Measurements from ENCODE around the gene NAALAD2.
A peak's percentile ranks its signal among the peaks of the same experiment; 100 is the strongest.
"Not testable (repeated sequence)": the region's sequence is repeated elsewhere in the genome, so short reads cannot be mapped to it uniquely, and the experiment has no call there.

NAALAD2 gene

DNA sequence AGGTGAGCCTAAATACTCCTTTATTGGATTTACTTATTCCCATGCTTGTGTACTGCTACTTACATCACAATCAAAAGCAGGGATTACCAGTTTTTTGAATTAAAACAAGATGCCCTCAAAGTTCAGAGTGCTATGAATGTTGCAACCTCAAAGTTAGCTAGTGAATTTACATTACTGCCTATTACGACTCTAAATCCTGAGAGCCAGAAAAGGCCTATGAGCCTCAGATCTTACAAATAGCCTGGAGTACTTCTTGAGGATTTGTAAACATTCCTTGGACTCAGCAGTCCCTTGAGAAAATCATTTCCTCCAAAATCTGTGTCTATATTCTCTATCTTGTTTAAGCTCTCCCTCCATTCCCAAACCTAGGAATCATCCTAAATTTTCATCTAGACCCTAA is 62.9 kb downstream of the NAALAD2 start:
- DNase-seq: no peak

DNA sequence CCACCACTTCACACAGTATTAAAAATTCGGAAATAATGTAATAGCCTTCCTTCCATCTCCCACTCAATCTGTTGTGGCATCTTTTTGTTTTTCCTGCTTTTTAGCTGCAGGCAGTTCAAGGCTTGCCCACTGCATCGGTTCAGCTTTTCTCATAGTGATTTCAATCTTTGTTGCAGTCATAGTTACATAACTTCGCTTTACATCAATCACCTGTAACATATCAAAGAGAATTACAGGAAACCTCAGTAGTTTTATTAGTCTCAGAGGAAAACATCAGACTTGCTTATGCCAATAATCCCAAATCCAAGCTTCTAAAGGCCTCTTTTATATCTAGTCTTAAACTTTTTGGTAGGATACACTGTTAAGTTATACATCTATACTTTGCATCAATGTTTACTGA is 67.9 kb downstream of the NAALAD2 start:
- no peak for DNase-seq

DNA sequence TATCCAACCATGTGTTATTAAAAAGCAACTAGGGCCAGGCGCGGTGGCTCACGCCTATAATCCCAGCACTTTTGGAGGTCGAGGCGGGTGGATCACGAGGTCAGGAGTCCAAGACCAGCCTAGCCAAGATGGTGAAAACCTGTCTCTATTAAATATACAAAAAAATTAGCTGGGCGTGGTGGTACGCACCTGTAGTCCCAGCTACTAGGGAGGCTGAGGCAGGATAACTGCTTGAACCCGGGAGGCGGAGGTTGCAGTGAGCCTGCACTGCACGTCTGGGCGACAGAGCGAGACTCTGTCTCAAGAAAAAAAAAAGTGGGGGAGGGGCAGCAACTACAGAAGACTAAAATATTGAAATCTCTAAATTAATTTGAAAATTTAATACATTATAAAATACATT is 69.9 kb downstream of the NAALAD2 start:
- no peak for DNase-seq

DNA sequence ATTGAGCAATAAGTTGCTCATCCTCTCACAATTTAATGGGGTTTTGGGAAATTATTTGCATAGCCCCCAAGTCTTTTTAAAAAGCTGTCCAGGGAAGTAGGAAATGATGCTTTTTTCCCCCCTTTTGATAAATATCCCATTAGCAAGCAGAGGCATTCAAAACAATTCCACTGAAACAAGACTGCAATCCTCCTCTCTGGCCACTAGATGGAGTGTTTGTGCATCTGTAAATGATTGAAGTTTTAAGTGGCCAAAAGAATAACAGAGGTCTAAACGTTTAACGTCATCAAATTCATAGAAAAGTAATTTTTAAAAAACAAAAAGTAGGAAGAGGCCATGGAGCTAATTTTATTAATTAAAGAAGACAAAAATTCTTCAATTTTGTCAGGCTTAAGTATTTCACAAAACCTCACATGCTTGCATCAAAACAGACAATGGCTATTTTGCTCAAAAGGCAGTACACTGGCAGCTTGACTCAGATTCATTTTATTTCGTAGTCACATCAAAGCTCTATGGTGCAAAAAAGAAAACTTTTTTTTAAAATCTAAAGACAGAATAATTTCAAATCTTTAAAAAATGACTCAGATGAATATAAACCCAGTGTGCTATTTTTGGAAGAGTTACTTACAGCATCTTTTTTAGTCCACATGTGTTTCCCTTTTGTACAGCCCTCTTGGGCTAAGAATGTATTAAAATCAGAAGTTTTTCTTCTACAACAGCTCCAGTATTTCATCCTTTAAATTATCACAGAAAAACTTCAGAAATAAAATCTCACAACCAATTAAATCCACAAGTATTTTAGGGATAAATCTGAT is 70.6 kb downstream of the NAALAD2 start:
- DNase-seq: peak; percentile 21

DNA sequence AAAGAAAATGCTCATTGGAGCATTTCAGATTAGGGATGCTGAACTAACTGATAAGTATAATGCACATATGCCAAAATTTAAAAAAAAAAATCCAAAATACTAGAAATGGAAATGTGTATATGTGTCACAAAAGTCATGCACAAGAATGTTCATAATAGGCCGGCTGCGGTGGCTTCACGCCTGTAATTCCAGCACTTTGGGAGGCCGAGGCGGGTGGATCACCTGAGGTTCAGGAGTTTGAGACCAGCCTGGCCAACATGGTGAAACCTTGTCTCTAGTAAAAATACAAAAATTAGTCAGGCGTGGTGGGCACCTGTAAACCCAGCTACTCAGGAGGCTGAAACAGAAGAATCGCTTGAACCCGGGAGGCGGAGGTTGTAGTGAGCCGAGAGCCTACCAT is 73.5 kb downstream of the NAALAD2 start:
- DNase-seq: not testable (repeated sequence)

DNA sequence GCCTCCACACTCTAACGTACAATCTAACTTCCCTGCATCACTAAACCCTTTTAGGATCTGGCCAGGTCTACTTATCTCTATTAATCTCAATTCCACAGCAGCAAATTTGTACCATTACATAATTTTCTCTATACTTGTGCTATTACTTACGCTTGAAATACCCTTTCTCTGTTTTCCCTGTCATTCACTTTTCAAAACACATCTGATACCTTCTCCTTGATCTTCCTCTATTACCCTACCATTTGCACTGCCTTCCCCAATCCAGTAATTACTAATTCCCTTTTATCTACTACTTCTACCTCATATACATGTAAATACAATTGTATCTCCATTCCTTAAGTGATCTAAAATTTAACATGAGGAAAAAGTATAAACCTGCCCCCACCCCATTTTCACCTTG is 74.4 kb downstream of the NAALAD2 start:
- DNase-seq: no peak

DNA sequence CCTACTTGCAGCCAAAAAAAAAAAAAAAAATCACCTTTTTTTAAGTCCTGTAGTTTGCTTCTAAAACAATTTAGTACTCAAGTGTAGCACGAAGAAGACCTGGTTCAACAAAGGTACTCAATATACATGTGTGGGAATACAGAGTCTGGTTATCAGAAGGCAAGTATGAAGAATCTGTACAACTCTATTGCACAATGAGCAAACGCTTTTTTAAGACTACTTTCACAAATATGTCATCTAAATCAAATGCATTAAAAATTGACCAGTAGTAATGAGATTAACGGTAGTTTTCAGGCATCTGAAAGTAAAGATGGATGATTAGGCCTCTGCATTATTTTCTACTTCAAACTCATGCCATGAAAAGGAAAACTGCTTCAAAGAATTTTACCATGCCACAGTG is 78.9 kb downstream of the NAALAD2 start:
- no peak for DNase-seq

DNA sequence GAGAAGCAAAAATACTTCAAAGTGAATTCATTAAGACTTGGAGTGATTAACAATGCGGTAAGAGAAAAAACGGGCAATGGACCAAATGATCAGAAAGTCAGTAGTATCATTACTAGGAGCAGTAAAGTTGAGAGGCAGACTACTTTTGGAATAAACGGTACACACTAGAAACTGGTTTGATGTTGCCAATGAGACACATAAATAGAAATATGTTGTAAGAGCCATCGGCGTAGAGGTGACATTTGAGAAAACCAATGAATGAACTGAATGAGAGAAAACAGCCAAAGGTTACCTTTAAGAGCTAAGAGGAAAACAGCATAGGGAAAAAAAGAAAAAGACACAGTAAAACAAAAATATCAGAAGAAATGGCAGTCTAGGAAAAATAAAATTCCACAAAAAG is 82.1 kb downstream of the NAALAD2 start:
- no peak for DNase-seq

DNA sequence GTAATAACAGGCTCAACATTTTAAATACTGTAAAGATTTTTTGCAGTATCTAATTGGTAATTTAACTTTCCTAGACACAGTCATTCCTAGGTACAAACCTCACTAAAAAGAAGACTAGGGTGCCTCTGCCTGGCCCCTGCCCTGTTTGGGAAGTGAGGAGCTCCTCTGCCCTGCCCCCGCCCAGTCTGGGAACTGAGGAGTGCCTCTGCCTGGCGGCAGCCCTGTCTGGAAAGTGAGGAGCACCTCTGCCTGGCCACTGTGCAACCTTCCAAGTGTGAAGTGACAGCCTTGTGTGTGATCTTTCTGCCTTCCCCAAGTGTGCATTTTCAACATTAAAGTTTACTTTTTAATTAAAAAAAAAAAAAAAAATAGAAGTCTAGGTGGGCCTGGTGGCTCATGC is 84.1 kb downstream of the NAALAD2 start:
- no peak for DNase-seq

DNA sequence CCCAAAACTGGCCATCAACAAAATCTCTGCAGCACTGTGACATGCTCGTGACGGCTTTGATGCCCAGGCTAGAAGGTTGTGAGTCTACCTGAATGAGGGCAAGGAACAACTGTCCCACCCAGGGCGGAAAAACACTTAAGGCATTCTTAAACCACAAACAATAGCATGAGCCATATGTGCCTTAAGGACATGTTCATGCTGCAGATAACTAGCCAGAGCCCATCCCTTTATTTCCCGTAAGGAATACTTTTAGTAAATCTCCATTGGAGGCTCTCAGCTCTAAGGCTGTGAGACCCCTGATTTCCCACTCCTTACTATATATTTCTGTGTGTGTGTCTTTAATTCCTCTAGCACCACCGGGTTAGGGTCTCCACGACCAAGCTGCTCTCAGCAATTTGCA is 85.0 kb downstream of the NAALAD2 start:
- DNase-seq: no peak

DNA sequence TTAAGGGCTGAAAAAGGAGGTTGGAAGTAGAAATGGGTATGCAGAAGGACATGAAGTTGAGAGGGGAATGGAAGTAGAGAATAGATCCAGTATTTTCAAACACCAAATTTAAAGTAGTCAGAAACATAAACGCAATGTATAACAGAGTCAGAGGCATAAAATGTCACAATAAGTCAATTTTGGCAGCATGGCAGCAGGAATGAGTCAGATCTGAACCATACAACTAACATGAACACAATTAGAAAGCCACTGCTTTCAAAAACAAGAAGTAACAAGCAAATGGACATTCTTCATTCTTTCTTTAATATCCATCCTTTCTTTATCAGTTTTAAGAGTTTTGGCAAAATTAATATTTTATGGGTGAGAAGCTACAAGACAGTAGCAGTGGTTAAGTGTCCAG is 85.9 kb downstream of the NAALAD2 start:
- DNase-seq: no peak

DNA sequence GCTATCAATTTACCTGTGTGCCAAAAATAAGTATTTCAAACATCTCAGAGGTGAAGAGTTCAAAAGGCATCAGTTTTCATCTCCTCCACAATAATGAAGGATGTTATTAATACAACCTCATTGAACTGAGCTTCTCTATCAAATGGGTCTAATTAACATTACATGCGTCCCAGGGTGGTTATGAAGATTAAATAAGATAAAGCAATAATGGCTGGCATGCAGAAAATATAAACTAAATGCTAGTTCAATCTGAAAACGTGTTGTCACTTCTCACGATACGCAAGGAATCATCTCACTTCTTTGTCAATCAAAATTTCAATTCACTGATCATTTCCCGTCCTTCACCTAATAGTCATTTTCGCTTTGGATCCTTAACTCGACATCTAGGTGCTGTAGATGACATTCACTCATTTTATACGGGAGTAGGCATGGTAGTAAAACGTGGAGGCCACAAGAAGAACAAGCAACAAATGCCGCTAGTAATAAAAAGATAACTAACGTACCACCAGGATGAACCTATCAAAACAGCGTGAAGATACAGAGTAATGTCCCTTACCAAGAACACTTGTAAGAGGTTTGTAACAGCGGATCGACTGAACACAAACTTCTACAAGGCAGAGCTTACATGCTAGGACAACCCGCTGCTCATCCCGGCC is 87.5 kb downstream of the NAALAD2 start:
- no peak for DNase-seq

DNA sequence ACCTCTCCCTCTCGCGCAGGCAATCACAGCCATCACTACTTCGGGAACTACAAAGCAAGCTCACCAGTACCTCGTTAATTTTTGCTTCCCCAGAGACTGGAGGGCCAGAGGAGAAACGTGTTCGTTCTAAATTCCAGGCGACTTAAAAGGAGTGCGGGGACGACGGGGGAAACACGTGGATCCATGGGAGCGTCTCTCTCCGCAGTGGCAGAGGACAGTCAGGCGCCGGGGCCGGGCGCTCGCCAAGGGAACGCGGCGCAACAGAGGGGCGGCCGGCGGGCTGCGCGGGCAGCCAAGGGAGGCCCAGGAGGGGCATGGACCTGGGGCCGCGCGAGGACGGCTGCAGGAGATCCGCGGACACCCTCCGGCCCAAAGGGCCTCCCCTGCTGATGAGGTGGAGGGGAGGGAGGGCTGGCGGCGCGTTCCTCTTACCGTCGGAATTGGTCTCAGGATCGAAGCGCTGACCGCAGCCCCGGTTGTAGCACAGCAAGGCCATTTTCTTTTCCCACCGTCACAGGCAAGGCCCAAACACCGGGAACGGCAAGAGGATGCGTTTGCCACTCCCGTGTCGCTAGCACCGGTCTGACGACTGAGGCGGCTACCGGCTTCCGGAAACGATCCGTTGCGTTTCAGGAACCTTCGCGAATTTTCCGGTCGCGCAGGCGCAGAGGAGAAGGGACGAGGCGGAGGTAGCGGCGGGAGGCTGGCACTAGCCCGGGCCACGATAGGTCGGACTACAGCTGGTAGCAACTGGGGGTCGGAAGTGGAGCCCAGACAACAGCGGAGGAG is 88.2 kb downstream of the NAALAD2 start, which contains the start of gene CHORDC1:
CHORDC1 (minus strand) TSS at position 591 of the 789 bp plus-strand sequence; CDS start at position 496, 95 bp downstream.
- peak; percentile 18 for DNase-seq

DNA sequence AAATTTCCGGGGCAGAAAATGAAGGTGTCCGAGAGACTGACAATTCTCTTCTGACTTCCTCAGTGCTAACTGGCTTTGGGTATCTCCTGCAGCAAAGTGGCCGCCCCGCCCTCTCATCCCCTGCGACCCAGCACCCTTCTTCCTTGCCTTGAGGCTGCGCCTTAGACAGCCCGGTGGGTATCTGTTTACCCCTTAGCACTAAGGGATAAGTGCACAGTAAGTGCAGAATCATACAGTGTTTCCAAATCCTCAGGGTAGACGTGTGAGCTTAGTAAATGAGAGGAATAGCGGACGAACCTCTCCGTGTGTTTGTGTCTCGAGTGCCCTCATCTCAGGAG is 88.8 kb downstream of the NAALAD2 start:
- no peak for DNase-seq

DNA sequence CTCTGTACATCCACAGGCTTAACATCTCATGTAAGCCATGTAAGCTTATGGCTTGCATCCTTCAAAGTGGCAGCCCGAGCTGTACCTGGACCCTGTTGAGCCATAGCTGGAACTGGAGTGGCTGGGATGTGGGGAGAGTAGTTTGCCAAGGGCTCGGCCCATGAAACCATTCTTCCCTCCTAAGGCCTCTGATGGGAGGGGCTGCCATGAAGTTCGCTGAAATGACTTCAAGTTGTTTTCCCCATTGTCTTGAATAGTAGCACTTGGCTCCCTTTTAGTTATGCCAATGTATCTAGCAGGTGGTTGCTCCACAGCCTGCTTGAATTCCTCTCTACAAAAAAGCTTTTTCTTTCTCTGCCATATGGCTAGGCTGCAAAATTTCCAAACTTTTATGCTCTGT is 93.6 kb downstream of the NAALAD2 start:
- DNase-seq: no peak

DNA sequence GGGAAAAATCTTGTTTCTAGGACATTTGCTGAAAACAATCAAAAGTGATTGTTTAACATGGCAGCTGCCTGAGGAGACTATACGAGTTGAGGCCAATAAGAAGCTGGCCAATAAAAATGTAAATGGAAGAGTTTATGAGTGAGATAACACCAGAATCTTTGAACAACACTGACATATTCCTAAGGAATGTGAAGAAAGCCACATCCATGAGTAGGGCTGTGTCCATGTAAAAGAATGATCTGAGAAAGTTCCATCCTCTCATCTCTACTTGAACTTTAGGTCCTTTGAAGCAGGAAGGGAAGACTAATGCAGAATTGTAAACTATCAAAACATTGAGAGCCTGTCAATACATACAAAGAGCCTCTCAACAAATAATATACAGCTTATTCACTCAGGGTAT is 95.3 kb downstream of the NAALAD2 start:
- DNase-seq: no peak

DNA sequence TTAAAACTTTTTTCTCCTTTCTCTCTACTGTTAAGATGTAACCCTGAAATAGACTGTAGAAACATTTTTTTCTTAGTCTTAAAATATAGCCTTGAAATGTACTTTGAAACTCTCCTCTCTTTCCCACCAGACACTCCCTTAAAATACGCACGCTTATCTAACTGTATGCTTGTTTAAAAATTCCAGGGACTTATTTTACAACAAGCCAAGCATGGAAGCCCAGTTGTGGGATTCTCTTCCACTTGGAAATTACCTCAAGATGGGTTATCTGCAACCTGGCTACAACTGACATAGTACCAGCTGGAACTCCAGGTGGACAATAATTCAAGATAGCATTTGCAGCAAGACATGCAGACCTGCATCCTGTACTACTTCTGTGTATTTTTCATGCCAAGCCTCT is 100.5 kb downstream of the NAALAD2 start:
- DNase-seq: no peak

DNA sequence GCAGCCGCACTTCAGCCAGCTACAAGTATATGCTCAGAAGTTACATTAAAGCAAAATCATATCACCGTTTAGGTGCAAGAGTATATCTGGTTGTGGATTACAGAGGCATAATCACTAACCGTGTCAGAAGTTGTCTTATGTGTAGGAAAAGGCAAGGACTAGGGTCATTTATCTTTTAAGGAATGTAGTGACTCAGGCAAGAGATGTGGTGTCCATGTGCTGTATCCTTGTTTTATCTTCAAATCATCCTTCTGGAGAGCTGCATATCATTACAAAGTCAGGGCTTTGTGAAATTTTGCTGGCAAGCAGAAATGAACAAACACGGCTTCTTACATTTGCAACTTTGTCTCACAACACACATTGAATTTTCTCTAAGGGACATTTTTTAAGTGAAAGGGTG is 101.1 kb downstream of the NAALAD2 start:
- no peak for DNase-seq

DNA sequence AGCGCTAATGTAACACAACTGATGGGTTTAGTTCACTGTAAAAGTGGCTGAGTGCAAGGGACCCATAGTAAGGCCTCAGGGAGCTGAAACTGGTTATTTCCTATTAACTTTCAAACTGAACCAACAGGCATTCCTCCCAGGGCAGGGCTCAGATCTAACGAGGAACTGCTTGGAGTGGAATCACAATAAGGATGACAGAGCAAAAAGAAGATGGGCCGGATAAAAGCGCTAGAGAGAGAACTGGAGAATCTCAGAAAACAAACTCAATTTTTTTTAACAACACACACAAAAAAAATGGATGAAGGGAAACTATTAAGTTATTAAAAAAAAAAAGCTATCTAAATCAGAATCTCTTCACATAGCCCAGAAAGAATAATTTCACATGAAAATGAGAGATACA is 102.5 kb downstream of the NAALAD2 start:
- DNase-seq: no peak

DNA sequence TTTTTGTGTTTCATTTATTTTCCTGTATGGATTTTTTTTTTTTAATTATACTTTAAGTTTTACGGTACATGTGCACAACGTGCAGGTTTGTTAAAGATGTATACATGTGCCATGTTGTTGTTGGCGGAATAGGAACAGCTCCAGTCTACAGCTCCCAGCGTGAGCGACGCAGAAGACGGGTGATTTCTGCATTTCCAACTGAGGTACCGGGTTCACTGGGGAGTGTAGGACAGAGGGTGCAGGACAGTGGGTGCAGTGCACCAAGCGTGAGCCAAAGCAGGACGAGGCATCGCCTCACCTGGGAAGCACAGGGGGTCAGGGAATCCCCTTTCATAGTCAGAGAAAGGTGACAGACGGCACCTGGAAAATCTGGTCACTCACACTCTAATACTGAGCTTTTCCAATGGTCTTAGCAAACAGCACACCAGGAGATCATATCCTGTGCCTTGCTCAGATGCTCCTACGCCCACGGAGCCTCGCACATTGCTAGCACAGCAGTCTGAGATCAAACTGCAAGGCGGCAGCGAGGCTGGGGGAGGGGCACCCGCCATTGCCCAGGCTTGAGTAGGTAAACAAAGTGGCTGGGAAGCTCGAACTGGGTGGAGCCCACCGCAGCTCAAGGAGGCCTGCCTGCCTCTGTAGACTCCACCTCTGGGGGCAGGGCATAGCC is 105.6 kb downstream of the NAALAD2 start:
- DNase-seq: not testable (repeated sequence)

DNA sequence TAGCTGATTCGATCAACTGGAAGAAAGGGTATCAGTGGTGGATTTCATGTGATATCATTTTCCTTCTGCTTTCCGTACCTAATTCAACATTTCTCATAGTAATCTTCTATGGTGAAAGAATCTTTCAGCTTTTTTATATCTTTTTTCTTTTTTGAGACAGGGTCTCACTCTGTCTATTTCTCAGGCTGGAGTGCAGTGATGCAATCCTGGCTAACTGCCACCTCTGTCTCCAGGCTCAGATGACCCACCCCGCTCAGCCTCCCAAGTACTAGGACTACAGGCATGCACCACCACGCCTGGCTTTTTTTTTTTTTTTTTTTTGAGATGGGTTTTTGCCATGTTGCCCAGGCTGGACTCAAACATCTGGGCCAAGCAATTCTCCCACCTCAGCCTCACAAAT is 107.0 kb downstream of the NAALAD2 start:
- no peak for DNase-seq

All from NCI-H1694 treated with DMSO at 0.1 percent for 48 hours (cell line).